ENCODE data around the gene SUMF1. TPM values are rescaled to one million over a fixed set of nuclear protein-coding genes. Genes with fewer than 3 reads are reported as not detected.

Gene SUMF1
- total and polyA plus RNA-seq, 8 donors: 7.1 to 25.8 (median 12.6) TPM

- no peaks in the 10 kb centered on the region for H3K4me1 ChIP-seq
- FAIRE-seq (no peak), DNase-seq (no peak), ATAC-seq (no peak)
- H3K4me3 ChIP-seq: no peak overlapping the region
- TF ChIP-seq CTCF (IDR thresholded peaks at IDR 0.05): no peak
- no peak overlapping the region for H3K27ac ChIP-seq
- WGBS, 2 donors: 91 to 93% methylated on average over 1 of the region's 1 CpG
- no peaks in the 10 kb centered on the region for H3K27me3 ChIP-seq
- intact Hi-C loops (cut with DNase I): no loop called here
- no peaks in the 10 kb centered on the region for H3K9me3 ChIP-seq
- no peaks in the 10 kb centered on the region for H3K36me3 ChIP-seq
Measured at GRCh38 chr3:4438296-4438695, 28.8 kb downstream of the SUMF1 start.

GRCh38 chr3:4432259-4432658 lies 34.8 kb downstream of the SUMF1 start:
- H3K36me3 ChIP-seq: no peaks in the 10 kb centered on the region
- ATAC-seq (no peak), DNase-seq (no peak), FAIRE-seq (no peak)
- H3K4me1 ChIP-seq: no peaks in the 10 kb centered on the region
- no peaks in the 10 kb centered on the region for H3K27me3 ChIP-seq
- no peak overlapping the region for H3K4me3 ChIP-seq
- no peak for TF ChIP-seq CTCF (IDR thresholded peaks at IDR 0.05)
- intact Hi-C loops (cut with DNase I): no loop called here
- H3K27ac ChIP-seq: no peak overlapping the region
- no peaks in the 10 kb centered on the region for H3K9me3 ChIP-seq

GRCh38 chr3:4429648-4430350 lies 37.3 kb downstream of the SUMF1 start:
- Histone ChIP-seq H3K4me3 (no peak overlapping the region), H3K4me1 (peaks cover 0 to 6% (median 0%) of the 10 kb centered on the region in 3 donors), H3K9me3 (no peaks in the 10 kb centered on the region), H3K27ac (no peak overlapping the region), H3K27me3 (no peaks in the 10 kb centered on the region), H3K36me3 (no peaks in the 10 kb centered on the region)
- no peak for ATAC-seq
- intact Hi-C loops (cut with DNase I): no loop called here
- no peak for DNase-seq
- no peak for FAIRE-seq
- WGBS, 2 donors: 79 to 83% methylated on average over 6 of the region's 6 CpGs
- TF ChIP-seq CTCF (IDR thresholded peaks at IDR 0.05): no peak

- intact Hi-C loops (cut with DNase I): no loop called here
- Histone ChIP-seq H3K27me3 (no peaks in the 10 kb centered on the region), H3K4me3 (no peak overlapping the region), H3K36me3 (no peaks in the 10 kb centered on the region), H3K9me3 (no peaks in the 10 kb centered on the region), H3K4me1 (peaks cover 0 to 6% (median 0%) of the 10 kb centered on the region in 3 donors), H3K27ac (no peak overlapping the region)
- no peak for FAIRE-seq
- whole genome bisulfite sequencing, 2 donors: 47 to 53% methylated on average over 4 of the region's 4 CpGs
- DNase-seq: no peak
- peak; percentile 54 to 80 (median 70) for ATAC-seq
- no peak for TF ChIP-seq CTCF (IDR thresholded peaks at IDR 0.05)
Measured at GRCh38 chr3:4426782-4427344, 40.2 kb downstream of the SUMF1 start.

GRCh38 chr3:4426261-4426781 lies 40.7 kb downstream of the SUMF1 start:
- Histone ChIP-seq H3K36me3 (no peaks in the 10 kb centered on the region), H3K27ac (peak overlapping the region in 1 of 4 donors; percentile 8), H3K4me3 (no peak overlapping the region), H3K4me1 (peaks cover 0 to 6% (median 0%) of the 10 kb centered on the region in 3 donors), H3K9me3 (no peaks in the 10 kb centered on the region), H3K27me3 (no peaks in the 10 kb centered on the region)
- TF ChIP-seq CTCF (IDR thresholded peaks at IDR 0.05): no peak
- intact Hi-C loops (cut with DNase I): no loop called here
- WGBS, 2 donors: 78 to 80% methylated on average over 3 of the region's 3 CpGs
- DNase-seq: no peak
- FAIRE-seq: no peak
- no peak for ATAC-seq
